Gastrocnemius medialis (tissue), 4 donors: ENCODE data around the gene CAMK1.

Experiments used
- CTCF ChIP-seq, 5 experiments: fragments of 450-650 bp in 3 of 5; fragments of 200-600 bp in 2 of 5; sonication (generic) in 2 of 5; IDR thresholded peaks in 4 of 5; conservative IDR thresholded peaks in 1 of 5; 1 replicate in 4 of 5; 2 replicates in 1 of 5; pipeline ENCODE4 v1.5.1; 2016 to 2019; ENCODE audit warnings: antibody characterized with exemption in 5 of 5, mild to moderate bottlenecking in 3 of 5, moderate library complexity in 3 of 5
- POLR2A ChIP-seq, 2 donors: fragments of 450-650 bp; IDR thresholded peaks; one replicate each; pipeline ENCODE4 v1.6.1; 2017; ENCODE audit warnings: antibody characterized with exemption in 2 of 2, mild to moderate bottlenecking in 2 of 2, moderate library complexity in 2 of 2

GRCh38 chr3:9777694-9778021 is 7.9 kb upstream of the CAMK1 start:
- TF ChIP-seq CTCF (IDR thresholded peaks at IDR 0.05 in 4 of 5, conservative IDR thresholded peaks at IDR 0.05 in 1 of 5) (no peak), POLR2A (IDR thresholded peaks at IDR 0.05) (no peak)
